Stimulated activated CD4-positive, alpha-beta T cell treated with anti-CD3 and anti-CD28 coated beads, Interleukin-1b, Interleukin-23, amount 100 ng/mL, for 4 hours (primary cell): ENCODE data around the gene RSPH1.

Source experiments
- DNase-seq, 2 donors: peaks; one replicate each; pipeline ENCODE4 v3.0.0-alpha.2; 2020; ENCODE audit warnings: low read depth in 2 of 2

Gene RSPH1

GRCh38 chr21:42532466-42533181, 36.6 kb upstream of the RSPH1 start:
- DNase-seq: no peak

- no peak for DNase-seq
These were observed 35.7 kb upstream of the RSPH1 start for GRCh38 chr21:42531771-42532170.

- no peak for DNase-seq
These were observed 34.1 kb upstream of the RSPH1 start for GRCh38 chr21:42530167-42530518.

GRCh38 chr21:42527489-42528158, 31.6 kb upstream of the RSPH1 start:
- no peak for DNase-seq

- no peak for DNase-seq
These were observed 31.1 kb upstream of the RSPH1 start for GRCh38 chr21:42527127-42527488.

- no peak for DNase-seq
These were observed 30.3 kb upstream of the RSPH1 start for GRCh38 chr21:42526379-42526727.

GRCh38 chr21:42525676-42526378, 29.8 kb upstream of the RSPH1 start:
- DNase-seq: no peak

GRCh38 chr21:42525029-42525581, 29.1 kb upstream of the RSPH1 start:
- no peak for DNase-seq

- DNase-seq: no peak
These were observed 28.5 kb upstream of the RSPH1 start for GRCh38 chr21:42524341-42525028.

GRCh38 chr21:42523941-42524340, 27.9 kb upstream of the RSPH1 start:
- no peak for DNase-seq

GRCh38 chr21:42523211-42523610, 27.2 kb upstream of the RSPH1 start:
- no peak for DNase-seq

- DNase-seq: no peak
These were observed 26.7 kb upstream of the RSPH1 start for GRCh38 chr21:42522771-42523170.

- DNase-seq: no peak
These were observed 26.2 kb upstream of the RSPH1 start for GRCh38 chr21:42522271-42522670.

- DNase-seq: no peak
These were observed 25.8 kb upstream of the RSPH1 start for GRCh38 chr21:42521805-42522204.

- no peak for DNase-seq
These were observed 25.4 kb upstream of the RSPH1 start for GRCh38 chr21:42521384-42521783.

- no peak for DNase-seq
These were observed 24.7 kb upstream of the RSPH1 start for GRCh38 chr21:42520628-42521253.

- DNase-seq: no peak
These were observed 22.6 kb upstream of the RSPH1 start for GRCh38 chr21:42518626-42519025.

GRCh38 chr21:42518215-42518614, 22.2 kb upstream of the RSPH1 start:
- no peak for DNase-seq

- DNase-seq: no peak
These were observed 19.9 kb upstream of the RSPH1 start for GRCh38 chr21:42515708-42516502.

- DNase-seq: no peak
These were observed 18.8 kb upstream of the RSPH1 start for GRCh38 chr21:42514883-42515228.
